IMR-90 (cell line): ENCODE results near the gene CXCL12. TPM values are rescaled to one million over a fixed set of nuclear protein-coding genes. Genes with fewer than 3 reads are reported as not detected.

Experiments used
- ATAC-seq: fragments of 200-7000 bp; cut with Tn5 transposase; 2 replicates; pipeline ENCODE4 v1.9.1; 2020; ENCODE audit warnings: low read depth, mild to moderate bottlenecking, moderate library complexity
- BruUV-seq: library from RNA; stranded (reverse); fragments of 400-500 nt; replicated peaks from 2 replicates; lab custom pipeline; 2021; lab: Mats Ljungman, UMichigan
- CTCF ChIA-PET: fragments of 300-600 bp; formaldehyde crosslinking; extraction: SDS; loops from one replicate; lab custom pipeline; 2021; ENCODE audit warnings: antibody characterized with exemption; lab: Yijun Ruan, JAX
- POLR2A ChIA-PET: fragments of 300-600 bp; sonication (Branson Sonifier 250); formaldehyde crosslinking; loops from one replicate; lab custom pipeline; 2022; ENCODE audit warnings: antibody characterized with exemption; ENCODE audit not compliant: unreplicated experiment; lab: Charles Lee
- DNase-seq: peaks from one replicate; pipeline ENCODE4 v3.0.0; 2013
- H2AFZ ChIP-seq: replicated peaks from 2 replicates; pipeline ENCODE3; 2013; ENCODE audit warnings: low read length, mild to moderate bottlenecking; ENCODE audit not compliant: poor library complexity
- H2AK5ac ChIP-seq: 2 replicates; pipeline ENCODE4 v1.6.1; 2013; ENCODE audit warnings: low read depth, low read length, inconsistent platforms
- H2AK9ac ChIP-seq: replicated peaks from 2 replicates; pipeline ENCODE3; 2013; ENCODE audit warnings: mild to moderate bottlenecking, low read depth, low read length, moderate library complexity; ENCODE audit not compliant: poor library complexity
- H2BK120ac ChIP-seq: 2 replicates; pipeline ENCODE4 v1.6.1; 2013; ENCODE audit warnings: low read depth, low read length, inconsistent platforms
- H2BK15ac ChIP-seq: 3 replicates; pipeline ENCODE4 v1.6.1; 2013; ENCODE audit warnings: low read depth, low read length, inconsistent platforms
- H2BK20ac ChIP-seq: 2 replicates; pipeline ENCODE4 v1.6.1; 2013; ENCODE audit warnings: low read depth, mild to moderate bottlenecking, inconsistent platforms, low read length, moderate library complexity
- H2BK5ac ChIP-seq: 2 replicates; pipeline ENCODE4 v1.6.1; 2013; ENCODE audit warnings: mild to moderate bottlenecking, low read depth, low read length, inconsistent platforms; ENCODE audit not compliant: poor library complexity, severe bottlenecking
- H3K14ac ChIP-seq: replicated peaks from 2 replicates; pipeline ENCODE4 v1.6.1; 2013; ENCODE audit warnings: low read depth, low read length, inconsistent platforms
- H3K18ac ChIP-seq: 2 replicates; pipeline ENCODE4 v1.6.1; 2013; ENCODE audit warnings: low read depth, low read length, control low read depth
- H3K23ac ChIP-seq: 2 replicates; pipeline ENCODE4 v1.6.1; 2013; ENCODE audit warnings: low read depth, low read length, inconsistent platforms
- H3K27ac ChIP-seq: 2 replicates; pipeline ENCODE4 v1.5.1; 2013; ENCODE audit warnings: mild to moderate bottlenecking, control low read depth, low read length; ENCODE audit not compliant: insufficient read depth
- H3K27me3 ChIP-seq: 2 replicates; pipeline ENCODE4 v1.6.1; 2013; ENCODE audit warnings: low read length; ENCODE audit not compliant: control insufficient read depth, insufficient read depth
- H3K36me3 ChIP-seq: 2 replicates; pipeline ENCODE4 v1.6.1; 2013; ENCODE audit warnings: low read length, mixed read lengths; ENCODE audit not compliant: control insufficient read depth, insufficient read depth
- H3K4ac ChIP-seq: 2 replicates; pipeline ENCODE4 v1.6.1; 2013; ENCODE audit warnings: low read depth, low read length, inconsistent platforms
- H3K4me1 ChIP-seq: 2 replicates; pipeline ENCODE4 v1.6.1; 2013; ENCODE audit warnings: low read length, mixed read lengths; ENCODE audit not compliant: control insufficient read depth, insufficient read depth
- H3K4me2 ChIP-seq: 2 replicates; pipeline ENCODE4 v1.6.1; 2013; ENCODE audit warnings: low read depth, mild to moderate bottlenecking, control low read depth, low read length, moderate library complexity
- H3K4me3 ChIP-seq: 2 replicates; pipeline ENCODE4 v1.5.1; 2013; ENCODE audit warnings: low read depth, mild to moderate bottlenecking, control low read depth, low read length, moderate library complexity; ENCODE audit not compliant: insufficient read depth
- H3K56ac ChIP-seq: 2 replicates; pipeline ENCODE4 v1.6.1; 2013; ENCODE audit warnings: low read length, inconsistent platforms; ENCODE audit not compliant: insufficient read depth; ENCODE audit errors: extremely low read depth
- H3K79me1 ChIP-seq, 2 experiments: 2 replicates each; pipeline ENCODE4 v1.6.1; 2013; ENCODE audit warnings: low read length in 2 of 2, inconsistent platforms in 1 of 2, low read depth in 1 of 2
- H3K9ac ChIP-seq: 2 replicates; pipeline ENCODE4 v1.6.1; 2013; ENCODE audit warnings: low read depth, low read length, control low read depth
- H3K9me1 ChIP-seq: 2 replicates; pipeline ENCODE4 v1.6.1; 2013; ENCODE audit warnings: low read length, inconsistent platforms; ENCODE audit not compliant: insufficient read depth
- H3K9me3 ChIP-seq: 2 replicates; pipeline ENCODE4 v1.6.1; 2013; ENCODE audit warnings: low read length; ENCODE audit not compliant: control insufficient read depth, insufficient read depth
- H4K20me1 ChIP-seq: 2 replicates; pipeline ENCODE4 v1.6.1; 2013; ENCODE audit warnings: low read length, inconsistent platforms; ENCODE audit not compliant: insufficient read depth
- H4K5ac ChIP-seq: 2 replicates; pipeline ENCODE4 v1.6.1; 2013; ENCODE audit warnings: mild to moderate bottlenecking, low read depth, low read length, control low read depth
- H4K8ac ChIP-seq, 2 experiments: 2 replicates each; pipeline ENCODE4 v1.6.1; 2013; ENCODE audit warnings: low read depth in 2 of 2, low read length in 2 of 2, control low read depth in 1 of 2, inconsistent platforms in 1 of 2
- H4K91ac ChIP-seq: 2 replicates; pipeline ENCODE4 v1.6.1; 2013; ENCODE audit warnings: low read depth, low read length, inconsistent platforms; ENCODE audit not compliant: insufficient read depth
- BHLHE40 ChIP-seq: fragments of 150-350 bp; IDR thresholded peaks from 2 replicates; pipeline ENCODE4 v1.6.1; 2016; ENCODE audit warnings: mild to moderate bottlenecking, low read depth, low read length
- CHD1 ChIP-seq: IDR thresholded peaks from 2 replicates; pipeline ENCODE4 v1.6.1; 2012; ENCODE audit warnings: low read depth, low read length, improper control_type of control experiment
- FOS ChIP-seq: fragments of 150-350 bp; IDR thresholded peaks from 2 replicates; pipeline ENCODE4 v1.6.1; 2016; ENCODE audit warnings: low read depth, low read length
- MAZ ChIP-seq: IDR thresholded peaks from 2 replicates; pipeline ENCODE4 v1.6.1; 2012; ENCODE audit warnings: low read depth, mild to moderate bottlenecking, low read length, improper control_type of control experiment, moderate library complexity, borderline replicate concordance
- MXI1 ChIP-seq: IDR thresholded peaks from 2 replicates; pipeline ENCODE4 v1.6.1; 2012; ENCODE audit warnings: low read depth, mild to moderate bottlenecking, low read length, moderate library complexity, borderline replicate concordance
- NFE2L2 ChIP-seq: fragments of 150-350 bp; IDR thresholded peaks from 2 replicates; pipeline ENCODE4 v1.6.1; 2016; ENCODE audit warnings: low read depth, mild to moderate bottlenecking, low read length
- POLR2A ChIP-seq: IDR thresholded peaks from 2 replicates; pipeline ENCODE4 v1.6.1; 2012; ENCODE audit warnings: mild to moderate bottlenecking, low read depth, low read length
- RAD21 ChIP-seq: IDR thresholded peaks from 2 replicates; pipeline ENCODE4 v1.6.1; 2012; ENCODE audit warnings: low read length, improper control_type of control experiment
- SMC3 ChIP-seq: fragments of 150-350 bp; IDR thresholded peaks from 2 replicates; pipeline ENCODE4 v1.6.1; 2016; ENCODE audit warnings: low read depth, mild to moderate bottlenecking, antibody characterized with exemption, low read length, moderate library complexity
- WGBS, 2 experiments: methylation state at CpG; one replicate each; pipeline versions ENCODE4 v1.1.5 to v1.1.7; 2013; ENCODE audit warnings: missing lambda C conversion rate in 2 of 2; ENCODE audit not compliant: insufficient read length in 1 of 2; ENCODE audit errors: extremely low coverage in 2 of 2; 5-methylcytosine and 5-hydroxymethylcytosine counted together
- dilution Hi-C: fragments of 300-500 bp; cut with HindIII; formaldehyde crosslinking; loops from one replicate; pipeline ENCODE4 v1.14.3; 2018; ENCODE audit warnings: low sequenced_read_pairs; ENCODE audit not compliant: unreplicated experiment
- in situ Hi-C: fragments of 300-500 bp; cut with MboI; formaldehyde crosslinking; loops from 3 replicates; pipeline ENCODE4 v1.14.3; 2019; ENCODE audit warnings: low sequenced_read_pairs, inconsistent platforms, mixed read lengths
- intact Hi-C: fragments of 100-400 bp; cut with micrococcal nuclease; formaldehyde crosslinking; loops from 2 replicates; pipeline ENCODE4 v1.10.0; 2022
- polyA plus RNA-seq, 3 experiments: library from polyadenylated mRNA; depleted of rRNA; stranded (reverse); fragments of >200 nt; gene quantifications; 2 replicates each; pipeline ENCODE4 v1.2.3, GENCODE V29; 2012; ENCODE audit warnings: low replicate concordance in 1 of 3
- total RNA-seq: library from RNA; depleted of rRNA; stranded (reverse); fragments of >200 nt; gene quantifications from 2 replicates; pipeline ENCODE4 v1.2.3, GENCODE V29; 2012
- TF ChIP-seq, protein P1 (sequence below): conservative IDR thresholded peaks from 2 replicates; pipeline ENCODE4 v1.5.1; 2012; ENCODE audit warnings: mild to moderate bottlenecking, low read depth, low read length, improper control_type of control experiment
- TF ChIP-seq, protein P2 (sequence below): fragments of 150-350 bp; IDR thresholded peaks from 2 replicates; pipeline ENCODE4 v1.6.1; 2016; ENCODE audit warnings: low read depth, mild to moderate bottlenecking, low read length, moderate library complexity, borderline replicate concordance

CXCL12 gene
- total and polyA plus RNA-seq, 2 of the 4 experiments (the other 2 are of a cell fraction) = 15.8 to 80.7 TPM

- in situ Hi-C loops = no loop called here
- no peak overlapping the region for H4K5ac ChIP-seq
- H3K4me1 ChIP-seq = no peaks in the 10 kb centered on the region
- no peak overlapping the region for H3K4me2 ChIP-seq
- whole genome bisulfite sequencing, 2 experiments = 48% methylated on average over 2 of the region's 5 CpGs; no CpG with 5 or more reads in 1 of the 2 experiments
- POLR2A ChIA-PET = no interaction called here
- H3K79me1 ChIP-seq = no peaks in the 10 kb centered on the region
- H2BK15ac ChIP-seq = no peak overlapping the region
- no peak overlapping the region for H3K27ac ChIP-seq
- H2BK20ac ChIP-seq = no peak overlapping the region
- no peak overlapping the region for H2BK120ac ChIP-seq
- DNase-seq = no peak
- no peak overlapping the region for H2AK9ac ChIP-seq
- H2AFZ ChIP-seq = no peak overlapping the region
- H3K9ac ChIP-seq = no peak overlapping the region
- H3K9me1 ChIP-seq = no peaks in the 10 kb centered on the region
- H3K14ac ChIP-seq = no peak overlapping the region
- no peak overlapping the region for H3K18ac ChIP-seq
- CTCF ChIA-PET = no interaction called here
- dilution Hi-C loops = no loop called here
- no peak overlapping the region for H2BK5ac ChIP-seq
- H3K9me3 ChIP-seq = no peaks in the 10 kb centered on the region
- H4K91ac ChIP-seq = no peak overlapping the region
- BruUV-seq = no TSS peak
- no peak overlapping the region for H4K8ac ChIP-seq
- H3K27me3 ChIP-seq = peaks cover 27% of the 10 kb centered on the region
- no peak overlapping the region for H3K23ac ChIP-seq
- no peak overlapping the region for H2AK5ac ChIP-seq
- H3K4ac ChIP-seq = no peak overlapping the region
- no peak overlapping the region for H3K4me3 ChIP-seq
- no peak overlapping the region for H3K56ac ChIP-seq
- TF ChIP-seq MXI1 = no peak
- TF ChIP-seq POLR2A = no peak
- TF ChIP-seq MAZ = no peak
- TF ChIP-seq NFE2L2 = no peak
- no peak for TF ChIP-seq RAD21
- no peak for TF ChIP-seq CHD1
- no peak for TF ChIP-seq SMC3
- TF ChIP-seq, protein P1, sequence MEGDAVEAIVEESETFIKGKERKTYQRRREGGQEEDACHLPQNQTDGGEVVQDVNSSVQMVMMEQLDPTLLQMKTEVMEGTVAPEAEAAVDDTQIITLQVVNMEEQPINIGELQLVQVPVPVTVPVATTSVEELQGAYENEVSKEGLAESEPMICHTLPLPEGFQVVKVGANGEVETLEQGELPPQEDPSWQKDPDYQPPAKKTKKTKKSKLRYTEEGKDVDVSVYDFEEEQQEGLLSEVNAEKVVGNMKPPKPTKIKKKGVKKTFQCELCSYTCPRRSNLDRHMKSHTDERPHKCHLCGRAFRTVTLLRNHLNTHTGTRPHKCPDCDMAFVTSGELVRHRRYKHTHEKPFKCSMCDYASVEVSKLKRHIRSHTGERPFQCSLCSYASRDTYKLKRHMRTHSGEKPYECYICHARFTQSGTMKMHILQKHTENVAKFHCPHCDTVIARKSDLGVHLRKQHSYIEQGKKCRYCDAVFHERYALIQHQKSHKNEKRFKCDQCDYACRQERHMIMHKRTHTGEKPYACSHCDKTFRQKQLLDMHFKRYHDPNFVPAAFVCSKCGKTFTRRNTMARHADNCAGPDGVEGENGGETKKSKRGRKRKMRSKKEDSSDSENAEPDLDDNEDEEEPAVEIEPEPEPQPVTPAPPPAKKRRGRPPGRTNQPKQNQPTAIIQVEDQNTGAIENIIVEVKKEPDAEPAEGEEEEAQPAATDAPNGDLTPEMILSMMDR = no peak
- TF ChIP-seq, protein P2, sequence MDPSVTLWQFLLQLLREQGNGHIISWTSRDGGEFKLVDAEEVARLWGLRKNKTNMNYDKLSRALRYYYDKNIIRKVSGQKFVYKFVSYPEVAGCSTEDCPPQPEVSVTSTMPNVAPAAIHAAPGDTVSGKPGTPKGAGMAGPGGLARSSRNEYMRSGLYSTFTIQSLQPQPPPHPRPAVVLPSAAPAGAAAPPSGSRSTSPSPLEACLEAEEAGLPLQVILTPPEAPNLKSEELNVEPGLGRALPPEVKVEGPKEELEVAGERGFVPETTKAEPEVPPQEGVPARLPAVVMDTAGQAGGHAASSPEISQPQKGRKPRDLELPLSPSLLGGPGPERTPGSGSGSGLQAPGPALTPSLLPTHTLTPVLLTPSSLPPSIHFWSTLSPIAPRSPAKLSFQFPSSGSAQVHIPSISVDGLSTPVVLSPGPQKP = no peak
- TF ChIP-seq FOS = no peak
- no peak for TF ChIP-seq BHLHE40
- no peaks in the 10 kb centered on the region for H3K36me3 ChIP-seq
- no peak for ATAC-seq
- intact Hi-C loops = no loop called here
- H4K20me1 ChIP-seq = no peaks in the 10 kb centered on the region
Observed at GRCh38 chr10:44427037-44427436, 42.1 kb upstream of the CXCL12 start.
